Measurements from ENCODE around the gene TAGLN2. TPM values are rescaled to one million over a fixed set of nuclear protein-coding genes. Genes with fewer than 3 reads are reported as not detected.

The TAGLN2 gene
- total and polyA plus RNA-seq, 9 of the 15 experiments (the other 6 are each of a cell fraction or from before 2014, with no cell fraction given) = 192 to 683 (median 455) TPM

DNA sequence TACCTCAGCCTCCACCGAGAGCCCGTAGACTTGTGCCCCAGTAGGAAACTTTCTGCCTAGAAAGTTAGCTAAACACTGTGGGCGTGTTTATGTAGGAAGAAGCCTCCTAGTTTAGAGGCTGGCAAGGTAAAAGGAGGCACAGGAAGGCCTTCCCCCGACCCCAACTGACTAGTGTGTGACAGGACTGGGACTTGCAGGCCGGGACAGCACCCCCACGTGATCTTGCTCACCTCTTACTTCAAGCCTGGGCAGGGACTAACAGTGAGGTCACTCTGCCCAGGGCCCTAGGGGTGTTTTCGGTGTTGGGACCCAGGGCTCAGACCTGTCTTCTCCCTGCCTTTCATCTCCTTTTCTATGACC, 392 bp upstream of the TAGLN2 start (continued):
- TF ChIP-seq, protein P1, sequence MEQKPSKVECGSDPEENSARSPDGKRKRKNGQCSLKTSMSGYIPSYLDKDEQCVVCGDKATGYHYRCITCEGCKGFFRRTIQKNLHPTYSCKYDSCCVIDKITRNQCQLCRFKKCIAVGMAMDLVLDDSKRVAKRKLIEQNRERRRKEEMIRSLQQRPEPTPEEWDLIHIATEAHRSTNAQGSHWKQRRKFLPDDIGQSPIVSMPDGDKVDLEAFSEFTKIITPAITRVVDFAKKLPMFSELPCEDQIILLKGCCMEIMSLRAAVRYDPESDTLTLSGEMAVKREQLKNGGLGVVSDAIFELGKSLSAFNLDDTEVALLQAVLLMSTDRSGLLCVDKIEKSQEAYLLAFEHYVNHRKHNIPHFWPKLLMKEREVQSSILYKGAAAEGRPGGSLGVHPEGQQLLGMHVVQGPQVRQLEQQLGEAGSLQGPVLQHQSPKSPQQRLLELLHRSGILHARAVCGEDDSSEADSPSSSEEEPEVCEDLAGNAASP (IDR thresholded peaks at IDR 0.05) = no peak
- TF ChIP-seq, protein P2, sequence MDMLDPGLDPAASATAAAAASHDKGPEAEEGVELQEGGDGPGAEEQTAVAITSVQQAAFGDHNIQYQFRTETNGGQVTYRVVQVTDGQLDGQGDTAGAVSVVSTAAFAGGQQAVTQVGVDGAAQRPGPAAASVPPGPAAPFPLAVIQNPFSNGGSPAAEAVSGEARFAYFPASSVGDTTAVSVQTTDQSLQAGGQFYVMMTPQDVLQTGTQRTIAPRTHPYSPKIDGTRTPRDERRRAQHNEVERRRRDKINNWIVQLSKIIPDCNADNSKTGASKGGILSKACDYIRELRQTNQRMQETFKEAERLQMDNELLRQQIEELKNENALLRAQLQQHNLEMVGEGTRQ (CRISPR knock-in tag; IDR thresholded peaks at IDR 0.05) = peak; percentile 76
- no peak for TF ChIP-seq NFE2L1 (tag; IDR thresholded peaks at IDR 0.05; ENCODE audit: borderline replicate concordance, low read depth)
- TF ChIP-seq MTA3 (IDR thresholded peaks at IDR 0.05; ENCODE audit: borderline replicate concordance) = 0 out of 2 replicates have a peak, but pooled peaks have one; percentile 31
- TF ChIP-seq, protein P3, sequence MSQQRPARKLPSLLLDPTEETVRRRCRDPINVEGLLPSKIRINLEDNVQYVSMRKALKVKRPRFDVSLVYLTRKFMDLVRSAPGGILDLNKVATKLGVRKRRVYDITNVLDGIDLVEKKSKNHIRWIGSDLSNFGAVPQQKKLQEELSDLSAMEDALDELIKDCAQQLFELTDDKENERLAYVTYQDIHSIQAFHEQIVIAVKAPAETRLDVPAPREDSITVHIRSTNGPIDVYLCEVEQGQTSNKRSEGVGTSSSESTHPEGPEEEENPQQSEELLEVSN (IDR thresholded peaks at IDR 0.05; ENCODE audit: borderline replicate concordance in 1 of 2, extremely low read depth in 1 of 2, insufficient read depth in 1 of 2, insufficient read length in 1 of 2, low read depth in 1 of 2, low read length in 1 of 2, poor library complexity in 1 of 2, severe bottlenecking in 1 of 2) = no peak
- TF ChIP-seq, protein P4, sequence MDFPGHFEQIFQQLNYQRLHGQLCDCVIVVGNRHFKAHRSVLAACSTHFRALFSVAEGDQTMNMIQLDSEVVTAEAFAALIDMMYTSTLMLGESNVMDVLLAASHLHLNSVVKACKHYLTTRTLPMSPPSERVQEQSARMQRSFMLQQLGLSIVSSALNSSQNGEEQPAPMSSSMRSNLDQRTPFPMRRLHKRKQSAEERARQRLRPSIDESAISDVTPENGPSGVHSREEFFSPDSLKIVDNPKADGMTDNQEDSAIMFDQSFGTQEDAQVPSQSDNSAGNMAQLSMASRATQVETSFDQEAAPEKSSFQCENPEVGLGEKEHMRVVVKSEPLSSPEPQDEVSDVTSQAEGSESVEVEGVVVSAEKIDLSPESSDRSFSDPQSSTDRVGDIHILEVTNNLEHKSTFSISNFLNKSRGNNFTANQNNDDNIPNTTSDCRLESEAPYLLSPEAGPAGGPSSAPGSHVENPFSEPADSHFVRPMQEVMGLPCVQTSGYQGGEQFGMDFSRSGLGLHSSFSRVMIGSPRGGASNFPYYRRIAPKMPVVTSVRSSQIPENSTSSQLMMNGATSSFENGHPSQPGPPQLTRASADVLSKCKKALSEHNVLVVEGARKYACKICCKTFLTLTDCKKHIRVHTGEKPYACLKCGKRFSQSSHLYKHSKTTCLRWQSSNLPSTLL (IDR thresholded peaks at IDR 0.05) = no peak
- no peak for TF ChIP-seq HDAC1 (IDR thresholded peaks at IDR 0.05)
- no peak for TF ChIP-seq PTBP1 (IDR thresholded peaks at IDR 0.05; ENCODE audit: low read depth, low read length)
- TF ChIP-seq ZNF263 (CRISPR knock-in tag; IDR thresholded peaks at IDR 0.05; ENCODE audit: borderline replicate concordance) = peak; percentile 14; the same call in 1 of the 2 replicates
- TF ChIP-seq DPF2 (IDR thresholded peaks at IDR 0.05) = no peak
- TF ChIP-seq, protein P5, sequence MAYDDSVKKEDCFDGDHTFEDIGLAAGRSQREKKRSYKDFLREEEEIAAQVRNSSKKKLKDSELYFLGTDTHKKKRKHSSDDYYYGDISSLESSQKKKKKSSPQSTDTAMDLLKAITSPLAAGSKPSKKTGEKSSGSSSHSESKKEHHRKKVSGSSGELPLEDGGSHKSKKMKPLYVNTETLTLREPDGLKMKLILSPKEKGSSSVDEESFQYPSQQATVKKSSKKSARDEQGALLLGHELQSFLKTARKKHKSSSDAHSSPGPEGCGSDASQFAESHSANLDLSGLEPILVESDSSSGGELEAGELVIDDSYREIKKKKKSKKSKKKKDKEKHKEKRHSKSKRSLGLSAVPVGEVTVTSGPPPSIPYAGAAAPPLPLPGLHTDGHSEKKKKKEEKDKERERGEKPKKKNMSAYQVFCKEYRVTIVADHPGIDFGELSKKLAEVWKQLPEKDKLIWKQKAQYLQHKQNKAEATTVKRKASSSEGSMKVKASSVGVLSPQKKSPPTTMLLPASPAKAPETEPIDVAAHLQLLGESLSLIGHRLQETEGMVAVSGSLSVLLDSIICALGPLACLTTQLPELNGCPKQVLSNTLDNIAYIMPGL (CRISPR knock-in tag; IDR thresholded peaks at IDR 0.05) = no peak
- no peak for TF ChIP-seq MBD2 (IDR thresholded peaks at IDR 0.05; ENCODE audit: borderline replicate concordance, low read depth)
- TF ChIP-seq DDX20 (tag; IDR thresholded peaks at IDR 0.05; ENCODE audit: low read depth) = no peak
- TF ChIP-seq YBX1 (IDR thresholded peaks at IDR 0.05) = no peak
- TF ChIP-seq PHF8 (IDR thresholded peaks at IDR 0.05; ENCODE audit: borderline replicate concordance, low read length) = peak; percentile 13; the same call in 1 of the 2 replicates
- TF ChIP-seq NFIC (IDR thresholded peaks at IDR 0.05) = no peak
- TF ChIP-seq GTF2F1 (IDR thresholded peaks at IDR 0.05; ENCODE audit: low read depth, low read length) = no peak
- no peak for TF ChIP-seq ZNF436 (CRISPR knock-in tag; IDR thresholded peaks at IDR 0.05)
- TF ChIP-seq, protein P6, sequence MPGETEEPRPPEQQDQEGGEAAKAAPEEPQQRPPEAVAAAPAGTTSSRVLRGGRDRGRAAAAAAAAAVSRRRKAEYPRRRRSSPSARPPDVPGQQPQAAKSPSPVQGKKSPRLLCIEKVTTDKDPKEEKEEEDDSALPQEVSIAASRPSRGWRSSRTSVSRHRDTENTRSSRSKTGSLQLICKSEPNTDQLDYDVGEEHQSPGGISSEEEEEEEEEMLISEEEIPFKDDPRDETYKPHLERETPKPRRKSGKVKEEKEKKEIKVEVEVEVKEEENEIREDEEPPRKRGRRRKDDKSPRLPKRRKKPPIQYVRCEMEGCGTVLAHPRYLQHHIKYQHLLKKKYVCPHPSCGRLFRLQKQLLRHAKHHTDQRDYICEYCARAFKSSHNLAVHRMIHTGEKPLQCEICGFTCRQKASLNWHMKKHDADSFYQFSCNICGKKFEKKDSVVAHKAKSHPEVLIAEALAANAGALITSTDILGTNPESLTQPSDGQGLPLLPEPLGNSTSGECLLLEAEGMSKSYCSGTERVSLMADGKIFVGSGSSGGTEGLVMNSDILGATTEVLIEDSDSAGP (CRISPR knock-in tag; IDR thresholded peaks at IDR 0.05) = no peak
- TF ChIP-seq RAD51 (IDR thresholded peaks at IDR 0.05; ENCODE audit: borderline replicate concordance, low read depth) = peak; percentile 71
